Endothelial cell of umbilical vein (primary cell): ENCODE measurements around the gene FNDC3A. TPM values are rescaled to one million over a fixed set of nuclear protein-coding genes. Genes with fewer than 3 reads are reported as not detected.

Source experiments
- BruUV-seq: library from RNA; stranded (reverse); fragments of 400-500 nt; replicated peaks from 2 replicates; lab custom pipeline; 2021; lab: Mats Ljungman, UMichigan
- CTCF ChIA-PET: fragments of 300-600, 350-600 bp; sonication (Branson Sonifier 250); formaldehyde crosslinking; loops from one replicate; lab custom pipeline; 2021; ENCODE audit warnings: antibody characterized with exemption, inconsistent platforms; lab: Charles Lee
- POLR2A ChIA-PET: fragments of 300-600, 350-600 bp; sonication (Branson Sonifier 250); formaldehyde crosslinking; loops from one replicate; lab custom pipeline; 2021; ENCODE audit warnings: antibody characterized with exemption, inconsistent platforms; lab: Charles Lee
- DNase-seq: peaks from one replicate; pipeline ENCODE4 v3.0.0-alpha.2; 2011; ENCODE audit warnings: low read depth, low spot score
- FAIRE-seq: peaks from 2 replicates; lab custom pipeline; 2011; peaks lifted over from hg19 to GRCh38; lab: Jason Lieb, UNC
- H2AFZ ChIP-seq: 2 replicates; pipeline ENCODE4 v1.6.0; 2012; ENCODE audit warnings: low read depth, low read length, control low read depth, inconsistent platforms
- H3K27ac ChIP-seq: 2 replicates; pipeline ENCODE4 v1.5.1; 2011; ENCODE audit warnings: low read depth, mild to moderate bottlenecking, control low read depth, low read length, moderate library complexity; ENCODE audit not compliant: insufficient read depth
- H3K27me3 ChIP-seq, 2 experiments: 2 replicates each; pipeline versions ENCODE4 v1.6.0 to v1.6.1; 2011; ENCODE audit warnings: low read length in 2 of 2, mixed read lengths in 1 of 2; ENCODE audit not compliant: control insufficient read depth in 2 of 2, insufficient read depth in 2 of 2
- H3K36me3 ChIP-seq, 2 experiments: 2 replicates in 1 of 2; 3 replicates in 1 of 2; pipeline ENCODE4 v1.5.1; 2011; ENCODE audit warnings: low read length in 2 of 2, mild to moderate bottlenecking in 1 of 2, moderate library complexity in 1 of 2; ENCODE audit not compliant: control insufficient read depth in 2 of 2, insufficient read depth in 2 of 2; ENCODE audit errors: extremely low read depth in 1 of 2
- H3K4me1 ChIP-seq: 3 replicates; pipeline ENCODE4 v1.5.1; 2011; ENCODE audit warnings: mild to moderate bottlenecking, low read length; ENCODE audit not compliant: control insufficient read depth, insufficient read depth; ENCODE audit errors: extremely low read depth
- H3K4me2 ChIP-seq: 2 replicates; pipeline ENCODE4 v1.6.1; 2011; ENCODE audit warnings: low read length, control low read depth, mixed read lengths; ENCODE audit not compliant: insufficient read depth
- H3K4me3 ChIP-seq, 3 experiments: fragments of 200-600 bp in 1 of 3; sonication (generic), shearing (Covaris generic) in 1 of 3; replicated peaks in 1 of 3; 2 replicates each; pipeline ENCODE4 v1.5.1; 2011 to 2016; ENCODE audit warnings: control low read depth in 3 of 3, low read length in 3 of 3, mild to moderate bottlenecking in 2 of 3, inconsistent platforms in 1 of 3, low read depth in 1 of 3, moderate library complexity in 1 of 3; ENCODE audit not compliant: insufficient read depth in 1 of 3
- H3K79me2 ChIP-seq: 2 replicates; pipeline ENCODE4 v1.6.0; 2012; ENCODE audit warnings: low read length, inconsistent platforms; ENCODE audit not compliant: control insufficient read depth, insufficient read depth
- H3K9ac ChIP-seq: replicated peaks from 2 replicates; pipeline ENCODE3; 2011; ENCODE audit warnings: low read length, control low read depth; ENCODE audit not compliant: insufficient read depth; ENCODE audit errors: extremely low read depth
- H3K9me1 ChIP-seq: replicated peaks from 3 replicates; pipeline ENCODE4 v1.6.0; 2011; ENCODE audit warnings: mild to moderate bottlenecking, low read length; ENCODE audit not compliant: control insufficient read depth, insufficient read depth; ENCODE audit errors: extremely low read depth
- H3K9me3 ChIP-seq: replicated peaks from 2 replicates; pipeline ENCODE4 v1.5.1; 2012; ENCODE audit warnings: low read length, inconsistent platforms; ENCODE audit not compliant: control insufficient read depth, insufficient read depth
- H4K20me1 ChIP-seq: replicated peaks from 2 replicates; pipeline ENCODE3; 2011; ENCODE audit warnings: mild to moderate bottlenecking, low read length; ENCODE audit not compliant: control insufficient read depth, insufficient read depth; ENCODE audit errors: extremely low read depth
- EZH2 ChIP-seq: IDR thresholded peaks from 2 replicates; pipeline ENCODE4 v1.6.1; 2012; ENCODE audit warnings: borderline replicate concordance, low read depth, mild to moderate bottlenecking, moderate library complexity, low read length, inconsistent platforms; ENCODE audit not compliant: severe bottlenecking
- FOS ChIP-seq: IDR thresholded peaks from 2 replicates; pipeline ENCODE4 v1.6.1; 2011; ENCODE audit warnings: mild to moderate bottlenecking, low read length, moderate library complexity, borderline replicate concordance; ENCODE audit not compliant: insufficient read depth
- GATA2 ChIP-seq: IDR thresholded peaks from 2 replicates; pipeline ENCODE4 v1.7.0; 2011; ENCODE audit warnings: low read depth, mild to moderate bottlenecking, moderate library complexity, mixed read lengths, low read length; ENCODE audit not compliant: insufficient read length, insufficient read depth
- JUN ChIP-seq: IDR thresholded peaks from 2 replicates; pipeline ENCODE4 v1.6.1; 2011; ENCODE audit warnings: borderline replicate concordance, low read depth; ENCODE audit not compliant: insufficient read length, insufficient read depth
- MAX ChIP-seq: IDR thresholded peaks from 2 replicates; pipeline ENCODE4 v1.6.1; 2011; ENCODE audit not compliant: insufficient read depth, insufficient read length
- MYC ChIP-seq: IDR thresholded peaks from one replicate; pipeline ENCODE4 v1.6.1; 2011; ENCODE audit warnings: mild to moderate bottlenecking, low read depth, low read length
- POLR2A ChIP-seq: IDR thresholded peaks from 2 replicates; pipeline ENCODE4 v1.6.1; 2012; ENCODE audit warnings: low read depth, mild to moderate bottlenecking, control low read depth, low read length
- POLR2AphosphoS5 ChIP-seq: IDR thresholded peaks from 2 replicates; pipeline ENCODE4 v1.6.1; 2012; ENCODE audit warnings: low read depth, mild to moderate bottlenecking, control low read depth, low read length, moderate library complexity; ENCODE audit not compliant: insufficient read depth
- dilution Hi-C: fragments of 300-500 bp; cut with MboI; formaldehyde crosslinking; loops from one replicate; pipeline ENCODE4 v1.15.0; 2019; ENCODE audit warnings: low sequenced_read_pairs; ENCODE audit not compliant: extremely low pct_ligation_motif_present
- intact Hi-C: fragments of 100-400 bp; cut with micrococcal nuclease; formaldehyde crosslinking; loops from one replicate; pipeline ENCODE4 v1.10.0; 2022
- polyA plus RNA-seq, 4 experiments: library from polyadenylated mRNA; depleted of rRNA in 3 of 4; stranded (reverse) in 3 of 4; unstranded in 1 of 4; fragments of >200 nt; gene quantifications; 2 replicates each; pipeline versions ENCODE4 v1.2.1 to v1.2.3, GENCODE V29; 2011 to 2012; ENCODE audit warnings: missing spikeins in 1 of 4
- total RNA-seq: library from RNA; stranded (reverse); gene quantifications from 2 replicates; pipeline ENCODE4 v1.2.3, GENCODE V29; 2021
- TF ChIP-seq, protein P1 (sequence below), 2 donors: IDR thresholded peaks; 1 replicate in 1 of 2; 2 replicates in 1 of 2; pipeline ENCODE4 v1.5.1; 2011; ENCODE audit warnings: low read length in 2 of 2, mild to moderate bottlenecking in 2 of 2, moderate library complexity in 2 of 2, control low read depth in 1 of 2, inconsistent platforms in 1 of 2, low read depth in 1 of 2; ENCODE audit not compliant: insufficient read depth in 1 of 2; ENCODE audit errors: extremely low read depth in 1 of 2

Gene FNDC3A
- total and polyA plus RNA-seq, 2 donors (not counting 3 experiments of a cell fraction or from before 2014, with no cell fraction given), result 26.3 to 50.8 TPM

- CTCF ChIA-PET, result no interaction called here
- DNase-seq (no peak), FAIRE-seq (no peak)
- intact Hi-C loops, result no loop called here
- no TSS peak for BruUV-seq
- Histone ChIP-seq H3K4me2 (no peak overlapping the region), H3K9me1 (no peaks in the 10 kb centered on the region), H3K27me3 (peaks cover 0 to 2% of the 10 kb centered on the region in 2 experiments), H3K36me3 (no peaks in the 10 kb centered on the region), H3K27ac (no peak overlapping the region), H3K4me1 (peaks cover 3% of the 10 kb centered on the region), H3K79me2 (no peaks in the 10 kb centered on the region), H3K9ac (no peak overlapping the region), H3K4me3 (no peak overlapping the region), H4K20me1 (no peaks in the 10 kb centered on the region), H2AFZ (no peak overlapping the region), H3K9me3 (no peaks in the 10 kb centered on the region)
- TF ChIP-seq, protein P1, sequence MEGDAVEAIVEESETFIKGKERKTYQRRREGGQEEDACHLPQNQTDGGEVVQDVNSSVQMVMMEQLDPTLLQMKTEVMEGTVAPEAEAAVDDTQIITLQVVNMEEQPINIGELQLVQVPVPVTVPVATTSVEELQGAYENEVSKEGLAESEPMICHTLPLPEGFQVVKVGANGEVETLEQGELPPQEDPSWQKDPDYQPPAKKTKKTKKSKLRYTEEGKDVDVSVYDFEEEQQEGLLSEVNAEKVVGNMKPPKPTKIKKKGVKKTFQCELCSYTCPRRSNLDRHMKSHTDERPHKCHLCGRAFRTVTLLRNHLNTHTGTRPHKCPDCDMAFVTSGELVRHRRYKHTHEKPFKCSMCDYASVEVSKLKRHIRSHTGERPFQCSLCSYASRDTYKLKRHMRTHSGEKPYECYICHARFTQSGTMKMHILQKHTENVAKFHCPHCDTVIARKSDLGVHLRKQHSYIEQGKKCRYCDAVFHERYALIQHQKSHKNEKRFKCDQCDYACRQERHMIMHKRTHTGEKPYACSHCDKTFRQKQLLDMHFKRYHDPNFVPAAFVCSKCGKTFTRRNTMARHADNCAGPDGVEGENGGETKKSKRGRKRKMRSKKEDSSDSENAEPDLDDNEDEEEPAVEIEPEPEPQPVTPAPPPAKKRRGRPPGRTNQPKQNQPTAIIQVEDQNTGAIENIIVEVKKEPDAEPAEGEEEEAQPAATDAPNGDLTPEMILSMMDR (IDR thresholded peaks at IDR 0.05; ENCODE audit: extremely low read depth in 1 of 2, insufficient read depth in 1 of 2, low read depth in 1 of 2, low read length in 2 of 2), result no peak
- TF ChIP-seq POLR2AphosphoS5 (no peak), FOS (no peak), MAX (no peak), JUN (no peak), MYC (no peak), GATA2 (no peak), POLR2A (no peak), EZH2 (no peak)
- dilution Hi-C loops, result no loop called here
- POLR2A ChIA-PET, result no interaction called here
Observed at GRCh38 chr13:48939728-48940127, 36.0 kb upstream of the FNDC3A start.
